NCI-H1417 treated with DMSO at 0.1 percent for 48 hours (cell line): Measurements from ENCODE around the gene R3HDML.
A peak's percentile ranks its signal among the peaks of the same experiment; 100 is the strongest.

Source experiments
- DNase-seq: peaks from one replicate; lab custom pipeline; 2025; lab: John Stamatoyannopoulos, UW

Gene R3HDML

DNA sequence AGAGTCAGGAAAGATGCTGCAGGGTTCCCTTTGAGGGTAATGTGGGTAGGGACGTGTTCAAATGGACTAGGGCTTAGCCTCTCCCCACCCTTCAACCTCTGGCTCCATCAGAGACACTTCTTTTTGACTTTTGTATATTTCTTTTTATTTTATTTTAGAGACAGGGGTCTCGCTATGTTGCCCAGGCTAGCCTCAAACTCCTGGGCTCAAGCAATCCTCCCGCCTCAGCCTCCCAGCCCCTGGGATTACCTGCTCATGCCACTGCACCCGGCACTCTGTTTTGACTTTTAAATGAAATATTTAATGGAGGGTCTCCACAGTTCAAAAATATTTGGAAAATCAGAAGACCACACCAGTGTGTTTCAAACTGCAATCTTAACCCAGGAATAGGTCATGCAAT, 27.2 kb downstream of the R3HDML start:
- DNase-seq: no peak

DNA sequence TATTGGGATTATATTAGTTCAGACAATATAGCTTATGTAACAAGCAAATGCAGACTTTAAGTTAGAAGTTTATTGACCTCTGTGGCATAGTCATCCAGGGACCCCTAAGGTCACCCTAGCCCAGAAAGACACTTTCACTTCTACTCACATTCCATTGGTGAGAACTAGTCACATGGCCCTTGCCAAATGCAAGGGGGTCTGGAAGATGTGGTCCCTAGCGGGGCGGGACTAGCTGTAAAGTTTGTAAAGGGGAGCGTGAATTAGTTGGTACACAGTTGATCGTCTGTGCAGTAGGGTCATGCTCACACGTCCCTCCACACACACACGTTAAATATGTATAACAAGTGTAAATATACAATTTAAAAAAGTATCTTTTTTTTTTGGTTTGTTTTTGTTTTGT, 27.9 kb downstream of the R3HDML start:
- DNase-seq: no peak

DNA sequence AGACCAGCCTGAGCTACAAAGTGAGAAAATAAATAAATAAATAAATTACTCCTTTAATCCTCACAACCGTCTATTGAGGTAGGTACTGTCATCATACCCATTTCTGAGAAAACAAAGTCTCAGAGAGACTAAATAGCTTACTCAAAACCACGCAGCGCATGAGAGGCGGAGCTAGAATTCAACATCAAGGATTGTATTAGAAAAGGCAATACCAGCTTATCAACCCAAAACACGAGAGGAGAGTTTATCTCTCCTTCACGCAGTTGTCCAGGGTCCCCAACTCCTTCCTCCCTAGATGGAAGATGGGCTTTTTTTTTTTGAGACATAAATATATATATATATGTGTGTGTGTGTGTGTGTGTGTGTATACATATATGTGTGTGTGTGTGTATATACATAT, 30.9 kb downstream of the R3HDML start:
- DNase-seq: no peak

DNA sequence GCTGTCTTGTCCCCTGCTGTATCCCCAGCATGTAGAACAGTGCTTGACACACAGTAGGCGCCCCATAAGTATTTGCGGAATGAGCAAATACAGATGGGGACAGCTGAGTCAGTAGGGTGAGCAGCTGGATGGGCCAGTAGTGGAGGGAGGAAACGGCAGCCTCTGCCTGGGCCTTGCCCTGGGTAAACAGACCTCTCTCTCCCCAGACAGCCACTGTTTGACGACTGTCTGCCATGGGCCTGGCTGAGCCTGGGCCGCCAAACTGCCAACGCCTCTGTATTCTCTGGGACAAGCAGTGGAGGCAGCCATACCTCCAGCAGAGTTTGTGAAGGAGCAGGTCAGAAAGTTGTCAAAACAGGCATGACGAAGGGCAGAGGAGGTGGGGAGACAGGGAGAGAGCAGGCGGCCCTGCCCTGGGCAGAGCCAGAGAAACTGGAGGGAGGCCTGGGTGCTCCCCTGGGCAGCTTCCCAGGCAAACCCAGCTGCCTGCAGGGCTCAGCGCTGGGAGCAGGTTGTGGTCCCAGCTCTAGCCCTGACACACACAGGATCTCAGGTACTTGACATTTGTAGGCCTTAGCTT, 33.9 kb downstream of the R3HDML start:
- no peak for DNase-seq

DNA sequence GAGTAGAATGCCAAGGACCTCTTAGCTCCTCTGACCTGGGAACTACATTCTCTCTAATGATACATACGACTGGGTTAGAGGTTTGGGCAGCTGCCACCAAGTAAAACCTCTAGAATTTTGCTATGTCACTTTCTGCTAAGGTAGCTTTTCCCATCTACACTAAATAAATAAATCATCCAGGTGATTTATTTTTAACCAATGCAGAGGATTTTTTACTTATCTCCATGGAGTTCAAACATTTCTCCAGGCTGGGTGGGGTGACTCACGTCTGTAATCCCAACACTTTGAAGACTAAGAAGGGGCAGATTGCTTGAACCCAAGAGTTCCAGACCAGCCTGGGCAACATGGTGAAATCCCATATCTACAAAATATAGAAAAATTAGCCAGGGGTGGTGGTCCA, 45.8 kb downstream of the R3HDML start:
- no peak for DNase-seq

DNA sequence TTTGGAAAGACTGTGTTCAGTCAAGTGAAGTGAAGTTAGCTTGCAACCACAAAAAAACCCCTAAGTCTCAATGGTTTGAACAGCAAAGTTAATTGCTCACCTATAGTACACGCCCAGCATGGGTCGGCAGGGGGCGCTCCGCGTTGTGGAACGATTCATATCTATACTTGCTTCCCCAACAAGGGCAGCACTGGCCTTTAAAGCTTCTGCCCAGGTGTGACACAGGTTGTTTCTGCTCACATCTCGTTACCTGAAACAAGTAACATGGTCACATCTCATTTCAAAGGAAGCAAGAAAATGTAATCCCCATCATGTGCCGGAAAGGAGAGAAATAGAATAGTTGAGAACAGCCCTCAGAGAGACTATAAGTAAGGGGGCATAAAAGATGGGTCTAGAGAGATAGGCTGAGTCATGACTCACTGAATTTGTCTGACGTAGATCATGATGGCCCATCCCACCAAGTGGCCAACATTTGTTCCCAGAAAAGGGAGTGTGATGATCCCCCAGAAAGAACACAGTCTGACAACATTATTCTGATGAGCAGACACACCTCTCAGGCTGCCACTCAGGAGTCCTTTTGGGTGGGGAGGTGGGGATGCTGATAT, 47.7 kb downstream of the R3HDML start:
- peak; percentile 22 for DNase-seq

DNA sequence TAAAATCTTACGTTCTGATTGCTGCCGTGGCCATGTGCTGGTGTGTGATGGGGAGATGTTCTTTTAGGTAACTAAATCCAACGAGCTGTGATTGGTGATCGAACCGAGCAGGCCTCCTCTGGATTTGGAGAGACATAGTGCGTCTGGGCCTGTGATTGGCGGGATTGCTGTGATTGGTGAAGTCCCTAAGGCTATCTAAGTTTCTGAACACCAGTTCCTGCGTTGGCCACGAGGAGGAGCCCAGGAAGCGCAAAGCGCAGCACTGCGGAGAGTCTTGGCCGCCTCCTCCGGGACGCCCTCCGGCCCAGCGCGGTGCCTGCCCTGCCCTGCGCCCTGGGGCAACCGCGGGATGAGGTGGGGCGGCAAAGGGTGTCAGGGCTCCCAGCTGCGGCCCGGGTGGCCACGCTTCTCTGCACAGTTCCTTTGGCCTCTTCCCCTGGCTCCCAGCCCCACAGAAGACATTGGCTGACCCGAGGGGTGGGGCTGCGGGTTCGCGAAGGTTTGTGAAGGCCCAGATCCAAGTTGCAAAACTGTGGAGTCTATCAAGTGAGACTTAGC, 51.7 kb downstream of the R3HDML start:
- DNase-seq: peak; percentile 8

DNA sequence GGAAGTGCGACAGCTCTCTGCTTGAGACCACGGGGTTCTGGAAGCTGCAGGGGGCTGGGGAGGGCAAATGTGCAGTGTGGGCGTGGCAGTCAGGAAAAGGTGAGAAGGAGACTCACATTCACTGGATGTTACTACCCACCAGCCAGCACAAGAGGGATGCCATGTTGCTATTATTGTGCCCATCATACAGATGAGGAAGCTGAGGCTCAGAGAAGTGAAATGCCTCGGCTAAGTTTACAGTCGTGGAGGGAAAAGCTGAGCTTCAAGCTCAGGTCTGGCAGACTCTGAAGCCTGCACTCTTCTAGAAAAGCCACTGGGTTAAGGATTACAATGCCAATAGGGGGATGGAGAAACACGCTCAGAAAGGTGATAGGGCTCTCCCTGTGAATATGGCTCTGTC, 53.0 kb downstream of the R3HDML start:
- no peak for DNase-seq

DNA sequence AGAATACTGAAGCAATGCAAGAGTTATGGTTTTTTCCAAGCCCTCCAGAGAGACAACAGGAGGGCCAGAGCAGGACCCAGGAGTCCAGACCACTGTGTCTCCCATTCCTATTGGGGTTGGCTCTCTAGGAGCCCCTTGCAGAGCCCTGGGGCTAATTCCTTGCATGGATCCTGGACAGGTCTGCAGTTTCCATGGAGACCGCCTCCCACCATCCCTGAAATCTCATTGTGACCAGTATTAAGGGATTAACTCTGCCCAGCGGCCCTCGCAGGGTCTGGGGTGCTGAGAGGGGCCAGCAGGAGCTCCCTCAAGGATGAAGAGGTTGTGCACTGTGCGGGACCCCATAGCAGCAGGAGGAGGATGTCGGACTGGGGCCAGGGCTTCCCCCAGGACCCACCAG, 53.4 kb downstream of the R3HDML start:
- no peak for DNase-seq

DNA sequence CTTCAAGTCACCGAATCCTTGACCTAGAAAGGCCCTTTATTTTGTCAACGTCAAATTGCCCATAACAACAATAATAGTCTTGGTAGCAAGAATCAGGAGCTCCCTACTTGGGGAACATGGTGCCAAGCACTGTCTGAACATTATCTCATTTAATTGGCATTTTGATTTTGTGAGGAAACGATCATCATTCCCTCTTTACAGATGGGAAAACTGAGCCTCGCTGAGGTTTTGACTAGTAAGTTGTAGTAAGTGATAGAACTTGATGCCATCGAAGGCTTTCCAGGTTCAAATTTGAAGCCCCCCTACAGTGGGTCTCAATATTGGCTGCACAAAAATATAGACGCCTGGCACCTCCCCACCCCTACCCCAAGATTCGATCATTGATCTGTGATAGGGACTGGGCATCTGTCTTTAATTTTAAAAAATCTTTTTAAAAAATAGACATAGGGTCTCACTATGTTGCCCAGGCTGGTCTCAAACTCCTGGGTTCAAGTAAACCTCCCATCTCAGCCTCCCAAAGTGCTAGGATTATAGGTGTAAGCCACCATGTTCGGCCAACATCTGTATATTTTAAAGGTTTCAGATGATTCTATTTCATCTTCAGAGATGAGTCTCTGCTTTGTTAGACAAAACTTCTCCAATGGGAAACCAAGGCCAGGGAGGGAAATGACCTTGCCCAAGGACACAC, 55.4 kb downstream of the R3HDML start:
- no peak for DNase-seq

DNA sequence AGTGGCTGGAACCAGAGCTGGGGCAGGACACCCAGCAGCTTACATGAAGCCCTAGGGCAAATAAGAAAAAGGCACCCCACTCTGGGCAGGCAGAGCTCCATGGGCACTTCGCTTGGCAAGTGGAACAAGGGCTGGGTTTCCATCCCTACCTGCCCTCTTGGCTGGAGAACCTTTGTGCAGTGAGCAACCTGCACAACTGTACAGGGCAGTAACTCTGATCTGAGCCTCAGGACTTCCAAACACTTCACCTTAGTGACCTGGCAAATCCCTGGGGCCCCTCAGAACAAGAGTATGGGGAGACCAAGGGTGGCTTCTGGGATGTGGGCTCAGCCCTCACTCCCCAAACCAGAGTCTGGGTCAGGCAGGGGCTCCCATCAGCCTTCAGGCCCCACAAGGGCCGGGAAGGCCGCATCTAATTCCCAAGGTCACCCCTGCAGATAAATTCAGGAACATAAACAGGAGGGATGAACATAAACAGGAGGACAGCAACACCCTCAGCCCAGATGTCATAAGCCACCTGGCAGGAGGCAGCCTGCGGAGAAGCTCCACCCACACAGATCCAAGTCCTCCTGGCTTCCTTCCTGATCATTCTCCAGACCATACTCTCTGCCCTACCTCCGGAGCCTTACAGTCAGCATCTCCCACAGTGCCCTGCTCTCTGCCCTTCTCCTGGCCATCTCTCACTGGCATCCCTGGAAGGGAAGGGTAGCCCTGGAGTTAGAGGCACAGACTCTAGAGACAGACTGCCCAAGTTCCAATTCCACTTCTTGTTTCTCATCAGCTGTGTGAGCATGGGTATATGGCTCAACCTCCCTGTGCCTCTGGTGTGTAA, 56.1 kb downstream of the R3HDML start:
- no peak for DNase-seq

DNA sequence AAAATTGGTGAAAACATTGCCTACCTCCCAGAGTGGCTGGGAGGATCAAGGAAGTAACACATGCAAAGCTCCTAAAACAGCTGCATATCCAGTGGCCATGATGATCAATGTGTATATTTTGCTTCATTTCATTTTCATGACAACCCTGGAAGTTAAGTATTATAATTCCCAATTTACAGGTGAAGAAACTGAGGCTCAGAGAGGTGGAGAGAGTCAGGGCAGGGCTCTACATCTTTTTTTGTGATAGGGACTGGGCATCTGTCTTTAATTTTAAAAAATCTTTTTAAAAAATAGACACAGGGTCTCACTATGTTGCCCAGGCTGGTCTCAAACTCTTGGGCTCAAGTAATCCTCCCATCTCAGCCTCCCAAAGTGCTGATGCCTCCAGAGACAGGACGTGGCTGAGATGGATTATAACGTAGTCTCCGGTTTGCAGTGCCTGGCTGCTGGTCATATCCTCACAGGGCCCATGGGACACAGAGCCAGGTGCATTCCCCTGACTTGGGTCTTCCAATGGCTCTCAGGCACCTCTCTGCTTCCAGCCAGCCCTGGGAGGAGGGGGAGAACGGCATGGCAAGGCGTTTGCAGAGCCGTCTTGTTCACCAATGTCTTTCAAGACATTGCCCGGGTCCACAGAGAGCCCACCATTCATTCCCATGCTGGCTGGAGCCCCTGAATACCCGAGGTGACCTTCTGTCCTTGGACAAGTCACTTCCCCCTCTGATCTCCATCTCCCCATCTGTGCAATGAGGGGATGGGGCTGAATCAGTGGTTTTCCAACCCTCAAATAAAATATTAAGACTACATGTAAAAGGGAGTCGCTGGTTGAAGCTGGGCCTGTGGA, 57.0 kb downstream of the R3HDML start:
- no peak for DNase-seq

DNA sequence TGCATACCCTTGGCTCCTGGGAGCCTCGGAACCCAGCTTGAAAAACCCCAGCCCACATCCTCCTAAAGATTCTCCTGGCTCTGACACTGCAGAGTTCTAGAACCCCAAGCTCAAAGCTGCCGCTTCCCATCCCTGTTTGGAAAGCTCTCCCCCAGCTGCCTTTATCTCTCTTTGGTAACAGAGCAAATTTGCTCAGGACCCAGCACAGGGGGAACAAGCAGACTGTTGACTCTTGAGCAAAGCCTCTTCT, 57.5 kb downstream of the R3HDML start:
- DNase-seq: no peak

DNA sequence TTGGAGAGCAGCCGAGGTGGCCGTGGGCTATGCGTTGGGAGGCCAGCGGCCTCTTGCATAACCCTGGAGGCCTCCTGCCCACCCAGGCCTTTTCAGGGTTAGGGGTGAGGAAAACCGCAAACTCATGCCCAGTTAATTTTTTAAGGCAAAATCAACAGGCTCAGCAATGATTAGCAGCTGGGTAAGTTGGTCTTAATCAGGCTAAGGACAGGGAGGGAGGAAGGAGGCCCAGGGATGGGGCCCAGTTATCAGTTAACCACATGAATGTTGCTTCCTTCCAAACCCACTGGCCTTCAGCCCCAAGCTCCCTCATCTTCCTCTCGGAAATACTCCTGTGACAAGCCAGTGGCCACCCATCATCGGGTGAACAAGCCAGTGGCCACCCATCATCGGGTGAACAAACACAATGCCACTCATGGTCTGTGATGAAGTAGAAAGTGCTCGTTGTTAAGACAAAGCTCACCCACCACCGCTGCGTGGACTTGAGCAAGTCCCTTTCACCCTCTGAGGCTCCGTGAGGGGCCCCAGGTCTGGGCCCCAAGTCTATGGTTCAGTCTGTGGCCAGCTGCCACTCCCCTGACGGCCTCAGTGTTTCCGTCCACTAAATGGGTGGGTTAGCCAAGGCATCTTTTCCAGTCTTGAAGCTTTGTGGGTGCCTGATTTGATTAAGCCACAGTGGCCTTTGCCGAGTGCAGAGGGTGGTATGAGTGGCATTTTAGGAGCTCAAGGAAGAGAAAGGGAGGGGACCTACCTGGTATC, 58.0 kb downstream of the R3HDML start:
- no peak for DNase-seq

DNA sequence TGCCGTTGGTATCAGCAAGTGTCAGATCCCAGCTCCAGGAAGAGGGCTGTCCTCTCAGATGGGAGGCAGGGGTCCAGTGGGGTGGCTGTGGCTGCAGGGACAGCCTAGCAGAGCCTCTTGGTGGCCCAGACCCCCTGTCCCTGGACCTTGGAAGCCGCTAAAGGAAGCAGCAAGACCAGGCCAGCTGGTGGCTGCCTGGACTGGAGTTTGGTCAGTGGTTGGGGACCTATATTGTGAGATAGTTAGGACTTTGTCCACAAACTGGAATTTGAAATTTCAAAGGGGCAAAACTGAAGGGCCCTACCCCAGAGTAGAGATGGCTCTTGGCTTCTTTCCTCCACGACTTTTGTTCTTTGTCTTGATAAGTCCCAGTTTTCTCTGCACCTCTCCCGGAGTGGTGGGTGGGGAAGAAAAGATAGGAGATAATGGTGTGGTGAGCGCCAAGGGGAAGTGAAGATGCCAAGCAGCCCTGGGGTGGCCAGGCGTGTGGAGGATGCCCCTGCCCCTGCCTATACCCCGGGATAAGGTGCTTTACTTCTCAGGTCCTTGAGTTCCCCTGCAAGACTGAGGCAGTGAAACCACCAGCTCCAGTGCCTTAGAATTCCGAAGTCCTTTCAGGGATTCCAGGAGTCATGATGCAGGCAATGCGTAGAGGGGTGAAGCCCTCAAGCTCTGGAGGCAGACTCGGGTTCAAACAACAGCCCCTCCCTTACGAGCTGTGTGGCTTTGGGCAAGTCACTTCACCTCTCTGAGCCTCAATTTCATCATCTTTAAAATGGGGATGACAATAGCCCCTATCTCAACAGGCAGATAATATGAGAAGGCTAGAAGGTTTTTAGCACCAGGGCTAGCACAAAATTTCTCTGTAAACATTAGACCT, 58.9 kb downstream of the R3HDML start:
- no peak for DNase-seq

DNA sequence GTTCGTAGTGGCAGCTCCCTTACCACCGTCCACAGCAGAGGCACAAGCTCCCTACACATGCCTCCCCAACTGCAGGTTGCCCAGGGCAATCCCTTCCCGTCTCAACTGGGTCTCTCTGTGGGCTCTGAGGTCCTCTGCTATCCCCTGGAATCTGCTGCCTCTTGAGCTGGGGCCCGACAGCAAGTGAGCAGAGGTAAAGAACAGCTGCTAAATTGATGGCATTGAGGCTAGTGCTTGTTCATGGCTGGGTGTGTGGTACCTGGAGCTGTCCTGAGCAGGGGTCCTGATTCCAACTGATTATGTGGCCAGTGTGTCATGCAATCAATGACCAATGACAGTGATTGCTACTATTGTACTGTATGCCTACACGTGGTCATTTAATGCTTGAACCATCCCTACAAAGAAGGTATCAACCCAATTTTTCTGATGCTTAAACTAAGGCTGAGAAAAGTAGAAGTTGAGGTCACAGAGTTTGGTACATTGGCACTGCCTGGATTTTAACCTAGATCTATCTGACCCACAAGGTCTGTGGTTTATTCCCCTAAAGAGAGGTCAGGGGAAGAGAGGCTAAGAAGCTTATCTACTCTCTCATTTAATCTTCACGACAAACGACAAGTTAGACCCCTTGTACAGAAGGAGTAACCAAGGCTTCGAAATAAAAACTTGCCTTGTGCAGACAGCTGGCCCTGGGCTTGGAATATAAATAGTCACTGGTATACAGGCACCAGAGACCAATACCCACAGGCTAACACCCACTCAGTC, 59.7 kb downstream of the R3HDML start:
- DNase-seq: no peak

DNA sequence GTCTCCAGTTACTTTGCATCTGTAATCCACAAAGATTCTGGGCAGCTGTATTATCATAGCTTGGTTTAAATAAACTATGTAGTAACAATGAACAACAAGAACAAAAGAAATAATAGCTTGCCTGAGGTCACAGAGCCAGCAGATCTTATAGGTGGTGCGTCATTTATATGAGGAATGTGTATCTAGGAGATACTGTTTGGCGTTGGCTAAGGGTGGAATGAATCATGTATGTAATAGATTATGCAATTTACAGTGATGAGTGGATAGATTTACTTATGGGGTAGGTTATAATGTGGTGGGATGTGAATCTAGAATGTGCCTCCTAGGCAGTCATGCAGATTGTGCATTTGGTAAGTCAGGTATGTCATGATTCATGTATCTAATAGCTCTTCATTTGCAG, 61.5 kb downstream of the R3HDML start:
- no peak for DNase-seq

DNA sequence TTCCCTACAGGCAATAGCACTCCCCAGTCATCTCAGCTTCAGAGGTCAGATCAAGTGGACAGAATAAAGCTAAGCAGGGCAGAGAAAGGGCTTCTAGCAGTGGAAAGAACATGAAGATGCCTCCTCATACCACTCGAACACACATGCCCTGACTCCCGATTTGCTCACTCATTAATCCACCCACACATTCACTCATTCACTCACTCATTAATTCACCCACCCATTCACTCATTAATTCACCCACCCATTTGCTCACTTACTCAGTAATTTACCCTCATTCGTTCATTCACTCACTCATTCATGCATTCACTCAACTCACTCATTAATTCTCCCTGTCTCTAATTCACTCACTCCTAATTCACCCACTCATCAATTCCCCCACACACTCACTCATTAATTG, 62.6 kb downstream of the R3HDML start:
- no peak for DNase-seq

DNA sequence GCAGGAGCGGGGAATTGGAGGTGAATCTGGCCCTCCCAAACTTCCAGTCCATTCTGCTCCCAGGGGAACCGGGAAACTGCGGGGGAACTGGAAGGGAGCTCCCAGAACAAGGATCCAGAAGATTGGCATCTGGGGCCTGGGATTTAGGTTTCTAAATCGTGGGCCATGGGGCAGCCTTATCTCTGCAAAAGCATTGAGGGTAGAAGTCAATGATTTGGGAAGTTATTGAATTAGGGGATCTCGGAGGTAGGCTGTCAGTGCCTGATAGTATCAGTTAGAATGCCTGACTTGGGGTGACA, 63.8 kb downstream of the R3HDML start:
- DNase-seq: no peak
